OCI-LY3 (cell line): ENCODE data around the gene NOPCHAP1.

ENCODE experiments used
- CTCF ChIP-seq: fragments of 200-600, 300-600 bp; sonication (generic); IDR thresholded peaks from 2 replicates; pipeline ENCODE4 v1.5.1; 2014; ENCODE audit warnings: antibody characterized with exemption, low read length, low read depth
- EZH2phosphoT487 ChIP-seq: fragments of 200-600 bp; shearing (Covaris generic); IDR thresholded peaks from 2 replicates; pipeline ENCODE4 v1.6.1; 2018; ENCODE audit warnings: antibody characterized with exemption, mixed run types, low read depth

- TF ChIP-seq CTCF (no peak), EZH2phosphoT487 (no peak)
These were observed 9.4 kb upstream of the NOPCHAP1 start for GRCh38 chr12:104976703-104977102.
